ENCODE data around the gene RNF213. TPM values are rescaled to one million over a fixed set of nuclear protein-coding genes. Genes with fewer than 3 reads are reported as not detected.
"Not testable (repeated sequence)": the region's sequence is repeated elsewhere in the genome, so short reads cannot be mapped to it uniquely, and the experiment has no call there.

Gene RNF213
- total RNA-seq, 1 experiment from 2014 or later = 60.8 TPM

DNA sequence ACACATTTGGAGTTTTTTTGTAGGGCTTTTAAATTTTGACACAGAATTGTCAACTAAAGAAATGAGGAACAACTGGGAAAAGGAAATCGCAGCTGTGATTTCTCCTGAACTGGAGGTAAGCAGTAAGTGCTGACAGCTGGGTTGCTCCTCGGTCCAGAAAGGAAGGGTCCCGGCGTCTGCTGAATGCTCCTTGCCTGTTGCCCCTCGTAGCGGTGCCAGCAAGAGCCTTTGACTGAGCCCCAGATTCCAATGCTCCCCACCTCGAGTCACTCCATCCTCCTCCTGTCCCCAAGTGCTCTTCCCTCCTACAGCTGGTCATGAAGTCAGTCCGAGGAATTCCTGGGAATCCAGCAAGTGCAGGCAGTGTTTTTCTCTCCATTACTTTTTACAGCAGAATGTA is 122.3 kb downstream of the RNF213 start:
- no peak for DNase-seq (ENCODE audit: extremely low read depth, low read depth)

DNA sequence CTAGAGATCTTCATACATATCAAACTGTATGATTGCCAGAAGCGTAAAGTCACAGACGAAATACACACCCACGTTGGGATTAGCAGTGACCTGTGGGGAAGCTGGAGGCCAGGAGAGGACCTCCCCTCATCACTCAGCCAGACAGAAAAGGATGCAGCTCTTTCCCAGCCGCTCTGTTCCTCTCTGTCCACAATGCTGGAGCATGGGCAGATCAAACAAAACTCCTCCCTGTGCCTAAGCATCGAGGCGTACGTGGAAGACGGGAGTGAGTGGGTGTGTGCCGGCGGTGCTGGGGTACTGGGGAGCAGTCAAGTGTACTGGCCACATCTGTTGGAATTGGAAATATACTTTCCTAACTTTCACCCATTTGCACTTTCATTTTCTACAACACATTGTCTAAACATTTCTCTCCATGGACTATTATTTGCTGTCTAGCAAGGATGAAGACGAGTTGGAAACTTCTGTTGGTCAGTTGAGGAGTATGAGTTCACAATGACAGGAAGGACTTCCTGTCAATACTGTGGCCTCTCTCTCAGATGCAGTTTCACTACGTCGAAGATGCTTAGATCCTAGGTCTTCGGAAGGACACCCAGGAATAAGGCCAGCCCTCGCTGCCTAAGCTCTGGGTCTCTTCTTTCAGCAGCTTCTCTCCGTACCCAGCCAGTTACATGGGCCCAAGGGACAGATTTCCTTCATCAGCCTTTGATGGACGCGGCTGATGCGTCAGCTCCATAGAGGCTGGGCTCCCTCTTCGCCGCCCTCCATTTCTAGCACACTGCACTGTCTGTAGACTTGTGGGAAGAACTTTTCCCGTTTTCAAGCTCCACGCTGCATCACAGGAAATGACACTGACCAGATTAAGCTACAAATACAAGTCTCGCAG is 123.7 kb downstream of the RNF213 start:
- DNase-seq (ENCODE audit: extremely low read depth, low read depth) = no peak

DNA sequence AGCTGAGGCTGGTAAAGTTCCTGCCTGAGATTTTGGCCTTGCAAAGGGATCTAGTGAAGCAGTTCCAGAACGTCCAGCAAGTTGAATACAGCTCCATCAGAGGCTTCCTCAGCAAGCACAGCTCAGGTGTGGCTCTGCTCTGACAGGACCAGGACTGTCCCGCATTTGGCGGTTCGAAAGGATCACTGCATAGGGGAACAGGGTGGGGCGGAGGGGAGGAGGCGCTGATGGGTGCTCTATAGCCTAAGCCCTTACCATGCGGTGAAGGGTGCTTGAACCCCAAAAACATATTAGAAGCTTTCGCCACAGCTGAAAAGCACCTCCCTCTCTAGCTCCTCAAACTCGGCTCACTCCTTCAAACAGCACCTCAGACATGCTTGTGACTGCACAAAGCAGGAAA is 124.4 kb downstream of the RNF213 start:
- no peak for DNase-seq (ENCODE audit: extremely low read depth, low read depth)

DNA sequence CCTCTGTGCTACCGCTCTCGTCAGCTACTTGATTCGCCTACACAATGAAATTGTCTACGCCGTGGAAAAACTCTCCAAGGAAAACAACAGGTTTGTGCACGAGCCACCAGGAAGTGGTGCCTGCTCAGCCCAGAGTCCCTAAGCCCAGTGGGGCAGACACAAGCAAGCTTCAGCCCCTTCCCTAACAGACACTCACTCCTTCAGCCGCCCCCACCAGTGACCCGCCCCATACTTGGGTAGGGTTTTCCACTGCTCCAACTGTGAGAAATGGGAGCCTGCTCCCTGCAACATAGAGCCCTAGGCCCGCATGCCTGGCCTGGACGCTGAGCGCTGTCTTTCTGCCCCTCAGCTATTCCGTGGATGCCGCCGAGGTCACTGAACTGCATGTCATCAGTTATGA is 125.7 kb downstream of the RNF213 start:
- no peak for DNase-seq (ENCODE audit: extremely low read depth, low read depth)

DNA sequence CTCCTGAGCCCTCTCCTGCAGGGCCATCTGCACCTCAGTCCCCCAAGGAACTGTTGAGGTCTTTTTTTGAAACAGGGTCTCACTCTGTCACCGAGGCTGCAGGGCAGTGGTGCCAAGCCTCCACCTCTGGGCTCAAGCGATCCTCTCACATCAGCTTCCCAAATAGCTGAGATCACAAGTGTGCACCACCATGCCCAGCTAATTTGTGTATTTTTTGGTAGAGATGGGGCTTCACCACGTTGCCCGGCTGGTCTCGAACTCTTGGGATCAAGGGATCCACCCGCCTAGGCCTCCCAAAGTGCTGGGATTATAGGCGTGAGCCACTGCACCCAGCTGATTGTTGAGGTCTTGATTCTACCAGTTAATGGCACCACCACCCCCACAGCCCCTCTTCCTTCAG is 126.4 kb downstream of the RNF213 start:
- DNase-seq (ENCODE audit: extremely low read depth, low read depth) = no peak

DNA sequence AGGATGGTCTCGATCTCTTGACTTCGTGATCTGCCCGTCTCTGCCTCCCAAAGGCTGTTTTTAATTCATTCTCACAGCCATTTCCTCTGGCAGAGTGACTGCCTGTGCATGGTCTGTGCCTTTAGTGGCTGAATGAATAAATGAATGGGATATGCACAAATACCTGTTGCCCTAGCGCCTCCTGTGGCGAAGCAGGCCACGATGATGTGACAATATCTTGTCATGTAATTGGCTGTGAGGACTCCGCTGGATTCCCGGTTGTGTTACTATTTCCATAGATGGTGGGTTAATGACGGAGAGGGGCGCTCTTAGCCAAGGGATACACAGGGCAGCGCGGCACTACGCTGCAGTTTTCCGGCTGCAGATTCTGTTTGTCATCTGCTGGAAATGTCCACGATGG is 127.5 kb downstream of the RNF213 start:
- no peak for DNase-seq (ENCODE audit: extremely low read depth, low read depth)

DNA sequence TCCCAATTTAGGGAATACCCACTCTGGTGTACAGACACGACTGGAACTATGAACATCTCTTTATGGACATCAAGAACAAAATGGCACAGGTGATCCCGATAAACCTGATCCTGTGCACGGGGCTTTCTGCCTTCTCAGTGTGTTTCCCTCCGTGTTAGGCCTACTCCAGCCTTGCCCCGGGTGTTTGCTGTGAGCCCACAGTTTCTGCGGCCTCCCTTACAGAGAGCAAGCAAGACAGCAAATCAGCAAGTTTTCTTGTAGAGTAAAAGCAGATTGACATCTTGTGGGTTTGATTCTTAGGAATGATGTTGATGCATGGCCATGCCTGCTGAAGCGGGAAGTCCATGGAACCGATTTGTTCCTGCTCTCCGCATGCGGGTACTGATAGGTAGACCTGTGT is 127.9 kb downstream of the RNF213 start:
- no peak for DNase-seq (ENCODE audit: extremely low read depth, low read depth)

DNA sequence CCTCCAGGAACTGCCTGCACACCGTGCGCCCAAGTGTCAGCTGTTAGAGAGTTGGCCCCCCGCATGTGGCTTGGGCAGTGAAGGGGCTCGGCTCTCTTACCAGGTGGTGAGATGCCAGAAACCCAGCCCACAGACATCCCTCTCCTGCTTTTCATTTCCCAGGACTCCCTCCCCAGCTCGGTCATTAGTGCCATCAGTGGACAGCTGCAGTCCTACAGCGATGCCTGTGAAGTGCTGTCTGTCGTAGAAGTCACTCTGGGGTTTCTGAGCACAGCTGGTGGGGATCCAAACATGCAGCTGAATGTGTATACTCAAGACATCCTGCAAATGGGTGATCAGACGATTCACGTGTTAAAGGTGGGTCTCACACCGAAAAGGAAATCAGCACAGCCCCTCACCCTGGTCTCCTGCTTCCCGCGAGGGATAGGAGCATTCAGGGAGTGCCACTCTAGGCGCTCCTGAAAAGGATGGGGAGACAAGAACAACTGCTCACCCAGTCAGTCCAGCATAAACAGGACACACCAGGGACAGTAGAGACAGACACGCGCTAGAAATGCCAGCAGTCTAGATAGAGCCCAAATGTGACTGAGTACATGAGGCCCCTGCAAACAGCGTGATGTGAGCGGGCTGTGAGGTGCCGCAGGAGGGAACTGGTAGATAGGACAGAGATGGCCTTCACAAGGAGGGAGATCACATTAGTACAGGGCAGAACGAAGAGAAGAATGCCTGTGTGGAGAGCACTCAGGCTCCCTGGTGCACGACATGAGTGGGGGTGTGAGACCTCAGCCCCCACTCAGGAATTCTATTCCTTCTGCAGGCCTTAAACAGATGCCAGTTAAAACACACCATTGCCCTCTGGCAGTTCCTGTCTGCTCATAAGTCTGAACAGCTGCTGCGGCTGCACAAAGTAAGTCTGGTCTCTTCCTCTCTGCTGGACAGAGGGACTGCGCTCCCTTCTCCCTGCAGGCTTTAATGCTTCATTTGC is 128.7 kb downstream of the RNF213 start:
- no peak for DNase-seq (ENCODE audit: extremely low read depth, low read depth)

DNA sequence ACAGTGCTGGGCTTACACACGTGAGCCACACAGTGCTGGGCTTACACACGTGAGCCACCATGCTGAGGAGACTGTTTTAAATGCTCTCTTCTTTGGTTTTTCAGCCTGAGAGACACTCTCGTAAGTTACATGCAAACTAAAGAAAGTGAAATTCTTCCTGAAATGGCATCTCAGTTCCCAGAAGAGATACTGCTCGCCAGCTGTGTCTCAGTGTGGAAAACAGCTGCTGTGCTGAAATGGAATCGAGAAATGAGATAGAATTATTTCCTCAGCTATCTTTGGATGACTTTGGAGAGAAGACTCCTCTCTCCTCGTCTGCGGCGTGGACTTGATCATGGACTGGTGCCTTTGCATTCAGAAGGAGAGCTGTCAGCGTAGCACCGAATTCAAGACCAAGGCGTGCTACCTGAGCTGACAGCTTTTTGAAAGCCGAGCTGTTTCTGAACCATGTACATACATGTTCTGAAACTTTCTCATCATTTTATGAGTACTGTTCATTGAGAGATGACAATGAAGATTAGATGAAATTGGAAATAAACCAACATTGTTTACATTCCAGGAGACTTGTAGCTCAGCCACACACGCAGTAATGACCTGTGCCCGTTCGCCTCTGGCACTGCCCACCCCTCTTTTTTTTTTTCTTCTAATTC is 132.7 kb downstream of the RNF213 start:
- DNase-seq (ENCODE audit: extremely low read depth, low read depth) = no peak

DNA sequence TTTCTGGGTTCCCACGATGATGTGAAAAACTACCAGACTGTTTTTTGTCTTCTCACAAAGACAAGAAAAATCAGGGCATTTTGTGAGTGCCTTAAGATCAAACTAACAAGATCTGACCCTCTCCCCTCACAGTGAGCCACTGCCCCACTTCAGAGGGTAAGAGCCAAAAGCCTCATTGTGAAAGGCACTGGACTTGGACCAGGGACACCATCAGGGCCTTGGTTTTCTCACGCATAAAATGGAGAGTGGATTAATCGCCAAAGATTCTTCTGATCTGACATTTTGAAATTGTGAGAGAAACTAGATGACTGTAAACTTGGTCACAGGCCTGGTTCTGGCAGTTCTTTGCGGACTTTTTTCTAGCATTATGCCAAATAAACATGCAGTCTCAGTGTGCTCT is 133.3 kb downstream of the RNF213 start:
- no peak for DNase-seq (ENCODE audit: extremely low read depth, low read depth)

DNA sequence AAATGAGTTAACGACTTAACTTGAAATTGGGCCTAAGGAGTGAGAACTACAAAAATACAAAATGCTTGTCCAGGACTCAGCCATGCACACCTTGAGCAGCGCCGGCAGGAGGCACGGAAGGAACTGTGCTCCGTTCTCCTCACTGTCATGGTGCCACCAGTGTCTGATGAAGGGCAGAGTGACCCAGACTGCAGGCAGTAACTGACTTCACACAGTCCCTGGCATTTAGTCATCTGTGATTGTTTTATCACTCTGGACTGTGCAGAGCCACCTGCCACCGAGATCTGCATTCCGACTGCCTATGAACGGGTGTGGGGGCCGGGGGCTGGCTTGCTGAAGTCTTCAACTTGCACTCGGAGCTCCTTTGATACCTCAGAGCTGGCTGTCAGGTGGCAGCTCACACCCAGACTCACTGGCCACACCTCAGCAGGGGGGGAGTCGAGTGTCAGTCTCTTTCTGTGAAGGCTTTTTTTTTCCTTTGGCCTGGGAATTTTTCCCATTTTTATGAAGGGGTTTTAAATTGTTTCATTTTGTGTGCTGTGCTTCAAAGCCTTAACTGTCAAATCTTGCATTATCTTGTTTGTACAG is 134.1 kb downstream of the RNF213 start:
- no peak for DNase-seq (ENCODE audit: extremely low read depth, low read depth)

DNA sequence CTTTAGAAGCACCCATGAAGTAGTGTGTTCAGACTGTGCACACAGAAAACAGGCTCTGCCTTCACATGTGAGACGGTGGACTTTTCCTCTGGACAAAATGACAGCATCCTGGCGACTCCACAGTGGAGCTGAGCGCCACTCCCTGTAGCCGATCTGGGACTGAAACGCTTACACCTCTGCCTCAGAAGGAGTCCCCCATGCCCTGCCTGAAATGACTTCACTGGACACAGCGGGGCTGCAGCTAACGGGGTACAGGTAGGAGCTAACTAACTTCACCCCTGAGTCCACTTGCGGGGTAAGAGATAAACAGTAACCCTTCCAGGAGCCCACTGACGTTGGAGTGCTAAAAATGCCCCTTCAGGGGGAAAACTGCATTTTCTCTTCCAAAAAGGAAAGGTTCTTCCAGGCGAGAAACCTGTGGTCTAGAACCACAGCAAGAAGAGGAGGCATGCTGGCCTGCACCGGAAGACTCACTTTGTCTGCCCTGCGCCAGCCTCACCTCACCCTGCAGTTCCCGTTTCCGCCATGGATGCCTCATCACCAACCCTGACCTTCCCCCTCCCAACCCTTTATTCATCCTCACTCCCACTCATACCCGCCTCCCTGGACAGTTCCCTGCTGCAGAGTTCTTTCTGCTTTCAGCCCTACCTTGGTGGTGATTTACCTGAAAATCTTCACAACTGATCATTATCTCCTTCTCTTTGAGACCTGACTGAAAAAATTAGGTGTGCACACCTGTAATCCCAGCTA is 134.9 kb downstream of the RNF213 start:
- DNase-seq (ENCODE audit: extremely low read depth, low read depth) = no peak

DNA sequence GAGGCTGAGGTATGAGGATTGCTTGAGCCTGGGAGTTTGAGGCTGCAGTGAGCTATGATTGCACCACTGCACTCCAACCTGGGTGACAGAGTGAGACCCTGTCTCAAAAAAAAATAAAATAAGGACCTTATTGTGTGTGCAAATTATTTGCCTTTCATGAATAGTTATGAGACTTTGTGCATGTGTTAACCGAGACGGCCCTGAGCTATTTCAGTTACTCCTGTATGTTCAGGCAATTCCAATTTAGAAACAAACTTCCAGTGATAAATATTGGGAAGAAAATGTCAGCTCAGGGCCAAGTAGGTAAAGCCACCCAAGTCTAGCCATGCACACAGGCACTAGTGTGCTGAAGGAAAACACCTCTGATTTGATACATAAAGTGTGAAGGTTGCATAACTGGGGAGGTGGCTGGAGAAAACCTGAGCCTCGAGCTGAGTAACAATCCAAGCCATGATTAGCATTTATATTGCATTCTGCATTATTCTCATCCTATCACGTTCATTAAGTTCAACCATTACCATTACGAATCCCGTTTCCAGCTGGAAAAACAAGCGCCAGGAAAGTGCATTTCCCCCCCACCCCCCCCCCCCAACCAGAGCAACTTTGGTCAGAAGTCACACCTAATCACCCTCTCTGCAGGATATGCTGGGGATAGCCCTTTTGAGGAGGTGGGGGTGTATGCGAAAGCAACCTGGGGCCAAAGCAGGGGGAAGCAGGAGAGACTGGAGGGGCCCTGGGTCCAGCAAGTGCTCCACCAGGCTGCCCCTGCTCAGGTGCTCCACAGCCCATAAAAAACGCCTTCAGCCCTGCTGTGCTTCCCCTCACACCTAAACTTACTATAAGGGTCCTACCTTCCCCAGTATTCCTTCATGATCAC is 135.7 kb downstream of the RNF213 start:
- DNase-seq (ENCODE audit: extremely low read depth, low read depth) = no peak

DNA sequence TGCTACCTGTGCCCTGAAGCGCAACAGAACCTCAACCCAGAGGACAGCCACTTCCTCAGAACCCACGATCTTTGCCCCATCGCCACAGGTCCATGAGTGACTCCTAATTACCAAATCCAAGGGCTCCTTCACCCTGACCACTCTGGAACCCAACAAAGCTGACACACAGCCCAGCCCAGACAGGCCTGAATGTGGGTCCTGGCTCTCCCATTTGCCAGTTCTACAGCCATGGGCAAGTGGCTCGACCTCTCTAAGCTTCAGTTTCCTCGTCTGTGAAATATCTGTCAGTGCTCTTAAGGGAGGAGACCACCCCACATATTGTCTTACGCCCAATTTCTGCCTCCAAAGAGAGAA is 136.4 kb downstream of the RNF213 start:
- no peak for DNase-seq (ENCODE audit: extremely low read depth, low read depth)

DNA sequence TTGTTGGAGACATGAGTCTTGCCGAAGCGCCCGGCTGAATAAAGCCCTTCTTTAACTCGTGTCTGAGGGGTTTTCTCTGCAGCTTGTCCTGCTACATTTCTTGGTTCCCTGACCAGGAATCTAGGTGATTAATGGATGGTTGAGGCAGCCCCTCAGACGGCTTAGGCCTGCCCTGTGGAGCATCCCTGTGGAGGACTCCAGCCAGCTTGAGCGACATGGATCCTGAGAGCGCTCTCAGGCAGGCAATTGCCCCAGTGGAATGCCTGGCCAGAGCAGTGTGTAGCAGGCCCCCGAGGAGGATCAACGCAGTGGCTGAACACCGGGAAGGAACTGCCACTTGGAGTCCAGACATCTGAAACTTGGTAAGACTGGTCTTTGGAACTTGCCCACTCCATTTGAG is 137.0 kb downstream of the RNF213 start:
- DNase-seq (ENCODE audit: extremely low read depth, low read depth) = no peak

DNA sequence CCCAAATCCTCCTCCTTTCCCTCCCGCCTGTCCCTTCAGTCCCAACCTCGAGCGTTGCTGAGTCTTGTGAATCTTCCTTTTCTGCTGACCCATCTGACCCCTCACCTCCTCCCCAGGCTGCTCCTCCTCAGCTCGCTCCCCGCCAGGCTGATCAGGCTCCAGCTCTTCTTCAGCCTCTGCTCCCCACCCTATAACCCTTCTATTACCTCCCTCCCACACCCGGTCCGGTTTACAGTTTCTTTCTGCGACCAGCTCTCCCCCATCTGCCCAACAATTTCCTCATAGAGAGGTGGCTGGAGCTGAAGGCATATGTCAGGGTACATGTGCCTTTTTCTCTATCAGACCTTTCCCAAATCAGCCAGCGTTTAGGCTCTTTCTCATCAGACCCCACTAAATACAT is 140.4 kb downstream of the RNF213 start:
- DNase-seq (ENCODE audit: extremely low read depth, low read depth) = not testable (repeated sequence)

DNA sequence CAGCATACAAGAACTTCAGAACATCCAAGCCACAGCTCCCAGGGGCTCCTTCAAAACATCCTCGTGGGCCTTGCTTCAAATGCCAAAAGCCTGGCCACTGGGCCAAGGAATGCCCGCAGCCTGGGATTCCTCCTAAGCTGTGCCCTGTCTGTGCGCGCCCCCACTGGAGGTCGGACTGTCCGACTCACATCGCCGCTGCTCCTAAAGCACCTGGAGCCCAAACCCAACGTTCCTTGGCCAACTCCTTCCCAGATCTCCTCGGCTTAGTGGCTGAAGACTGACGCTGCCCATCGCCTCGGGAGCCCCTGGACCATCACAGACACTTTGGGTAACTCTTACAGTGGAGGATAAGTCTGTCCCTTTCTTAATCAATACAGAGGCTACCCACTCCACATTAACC is 141.4 kb downstream of the RNF213 start:
- DNase-seq (ENCODE audit: extremely low read depth, low read depth) = not testable (repeated sequence)

DNA sequence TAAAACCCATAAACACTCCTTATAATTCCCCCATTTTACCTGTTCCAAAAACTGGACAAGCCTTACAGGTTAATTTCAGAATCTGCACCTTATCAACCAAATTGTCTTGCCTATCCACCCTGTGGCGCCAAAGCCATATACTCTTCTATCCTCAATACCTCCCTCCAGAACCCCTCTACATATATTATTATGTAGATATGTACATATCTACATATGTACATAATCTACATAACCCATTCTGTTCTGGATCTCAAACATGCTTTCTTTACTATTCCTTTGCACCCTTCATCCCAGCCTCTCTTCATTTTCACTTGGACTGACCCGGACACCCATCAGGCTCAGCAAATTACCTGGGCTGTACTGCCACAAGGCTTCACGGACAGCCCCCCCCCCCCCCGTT is 142.3 kb downstream of the RNF213 start:
- DNase-seq (ENCODE audit: extremely low read depth, low read depth) = no peak

DNA sequence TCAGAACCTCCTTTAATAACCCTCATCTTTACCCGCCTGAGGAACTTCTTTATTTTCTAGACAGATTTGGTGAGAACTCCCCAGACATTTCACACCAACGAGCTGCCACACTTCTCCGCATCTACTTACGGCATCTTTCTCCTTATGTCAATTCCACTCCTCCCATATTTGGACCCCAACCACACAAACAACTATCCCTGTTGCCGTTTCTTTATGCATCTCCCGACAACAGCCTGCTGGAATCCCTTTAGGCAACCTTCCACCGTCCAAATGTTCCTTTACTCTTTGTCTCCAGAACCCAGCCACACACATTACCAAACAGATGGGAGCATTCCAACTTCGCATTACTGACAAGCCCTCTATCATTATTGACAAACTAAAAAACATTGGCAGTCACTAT is 145.5 kb downstream of the RNF213 start:
- DNase-seq (ENCODE audit: extremely low read depth, low read depth) = no peak
